Gastroesophageal sphincter (tissue), 4 donors: ENCODE results near the gene CHRNA7. TPM values are rescaled to one million over a fixed set of nuclear protein-coding genes. Genes with fewer than 3 reads are reported as not detected.
"Not testable (repeated sequence)": the region's sequence is repeated elsewhere in the genome, so short reads cannot be mapped to it uniquely, and the experiment has no call there.

Source experiments
- ATAC-seq: fragments of 150-250 bp; one replicate; pipeline ENCODE4 v1.9.1; 2016; ENCODE audit warnings: mild to moderate bottlenecking, moderate library complexity
- H3K27ac ChIP-seq, 4 donors: fragments of 200-600 bp; sonication (generic) in 3 of 4; 1 replicate in 3 of 4; 2 replicates in 1 of 4; pipeline ENCODE4 v1.5.1; 2016 to 2019
- H3K27me3 ChIP-seq: fragments of 200-600 bp; sonication (generic); one replicate; pipeline ENCODE4 v1.5.1; 2019
- H3K36me3 ChIP-seq, 2 donors: fragments of 200-600 bp; sonication (generic); one replicate each; pipeline ENCODE4 v1.5.1; 2019; ENCODE audit warnings: control low read depth in 1 of 2
- H3K4me1 ChIP-seq, 3 donors: fragments of 200-600 bp; sonication (generic); 1 replicate in 2 of 3; 2 replicates in 1 of 3; pipeline ENCODE4 v1.5.1; 2016 to 2019; ENCODE audit warnings: control low read depth in 2 of 3
- H3K4me3 ChIP-seq, 2 donors: fragments of 200-600 bp; sonication (generic); one replicate each; pipeline ENCODE4 v1.5.1; 2019; ENCODE audit warnings: mild to moderate bottlenecking in 1 of 2, moderate library complexity in 1 of 2
- H3K9me3 ChIP-seq, 3 donors: fragments of 200-600 bp; sonication (generic); one replicate each; pipeline ENCODE4 v1.5.1; 2017 to 2019; ENCODE audit warnings: control low read depth in 2 of 3
- EP300 ChIP-seq: sonication (generic); formaldehyde crosslinking; IDR thresholded peaks from one replicate; pipeline ENCODE4 v1.6.1; 2017; ENCODE audit warnings: antibody characterized with exemption, mild to moderate bottlenecking
- POLR2AphosphoS5 ChIP-seq: sonication (generic); formaldehyde crosslinking; IDR thresholded peaks from one replicate; pipeline ENCODE4 v1.6.1; 2017; ENCODE audit warnings: antibody characterized with exemption
- WGBS, 2 donors: methylation state at CpG; one replicate each; pipeline ENCODE4 v1.1.5; 2018; ENCODE audit warnings: low coverage in 1 of 2; 5-methylcytosine and 5-hydroxymethylcytosine counted together
- small RNA-seq, 4 donors: library from RNA; depleted of rRNA; stranded (forward); fragments of <200 nt; gene quantifications; one replicate each; pipeline ENCODE3, GENCODE V24; 2016
- total RNA-seq, 4 donors: library from RNA; depleted of rRNA; stranded (reverse); fragments of >200 nt; gene quantifications; one replicate each; pipeline ENCODE4 v1.1.0, GENCODE V29; 2016

The CHRNA7 gene
- total RNA-seq, 4 donors from 2014 or later, result 0.13 to 2.5 (median 1.0) TPM

DNA sequence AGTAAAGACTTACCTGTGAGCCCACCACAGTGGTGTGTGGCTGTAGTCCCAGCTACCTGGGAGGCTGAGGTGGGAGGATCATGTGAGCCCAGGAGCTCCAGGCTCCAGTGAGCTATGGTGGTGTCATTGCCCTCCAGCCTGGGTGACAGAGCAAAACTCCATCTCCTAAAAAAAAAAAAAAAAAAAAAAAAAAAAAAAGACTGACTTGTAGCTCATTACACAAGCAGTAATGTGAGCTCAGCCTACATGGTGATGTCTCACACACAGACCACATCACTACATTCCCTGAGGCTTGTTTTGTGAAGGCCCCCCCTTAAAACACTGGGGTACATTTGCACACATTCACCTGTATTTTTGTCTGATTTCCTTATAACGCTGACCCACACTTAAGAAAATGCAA is 134.4 kb downstream of the CHRNA7 start:
- H3K9me3 ChIP-seq, H3K27ac ChIP-seq, H3K36me3 ChIP-seq, H3K4me3 ChIP-seq, H3K27me3 ChIP-seq, ATAC-seq, H3K4me1 ChIP-seq: not testable (repeated sequence)
- WGBS, 2 donors, result no CpG with 5 or more reads among the region's 1 CpG

DNA sequence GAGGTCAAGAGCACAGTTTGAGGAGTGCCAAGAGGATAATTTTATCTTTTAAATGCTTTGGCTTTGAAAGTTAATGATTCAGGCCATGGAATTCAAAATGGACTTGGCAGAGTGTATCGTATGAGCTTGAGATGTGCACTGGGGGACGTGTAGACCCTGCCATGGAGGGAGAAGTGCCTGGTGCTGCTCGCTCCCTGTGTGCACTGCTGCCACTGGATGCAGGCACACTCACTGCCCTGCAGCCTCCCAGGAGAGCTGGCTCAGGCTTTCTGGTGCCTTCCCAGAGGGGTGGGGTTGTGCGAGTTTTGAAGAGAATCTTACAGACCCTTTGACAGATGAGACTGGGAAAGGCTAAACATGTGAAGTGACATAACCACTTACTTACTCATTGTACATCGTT is 135.5 kb downstream of the CHRNA7 start:
- H3K36me3 ChIP-seq, H3K4me3 ChIP-seq, H3K27me3 ChIP-seq, H3K9me3 ChIP-seq, H3K27ac ChIP-seq, H3K4me1 ChIP-seq, ATAC-seq: not testable (repeated sequence)
- WGBS, 2 donors, result no CpG with 5 or more reads among the region's 5 CpGs

DNA sequence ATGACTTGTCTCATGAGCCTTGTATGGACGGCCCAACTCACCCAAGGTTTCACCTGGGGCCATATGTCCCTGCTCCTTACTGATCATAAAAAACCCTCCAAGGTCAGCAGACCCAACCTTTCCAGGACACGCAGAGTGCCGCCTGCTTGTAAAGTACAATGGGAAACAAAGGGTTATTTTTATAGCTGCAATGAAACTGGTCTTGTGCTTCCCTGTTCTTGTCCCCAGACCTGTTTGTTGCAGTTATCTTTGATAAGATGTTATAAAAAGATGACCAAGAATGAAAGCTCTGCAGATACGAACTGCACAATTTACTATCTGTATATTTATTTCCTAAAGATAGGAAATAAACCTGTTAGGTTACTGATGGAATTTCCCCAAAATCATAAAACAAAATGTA is 136.0 kb downstream of the CHRNA7 start:
- not testable (repeated sequence) for ATAC-seq, H3K4me3 ChIP-seq, H3K27ac ChIP-seq, H3K4me1 ChIP-seq, H3K27me3 ChIP-seq, H3K36me3 ChIP-seq, H3K9me3 ChIP-seq
- 81 to 93% methylated on average over 2 to 3 of the region's 4 CpGs for WGBS, 2 donors

DNA sequence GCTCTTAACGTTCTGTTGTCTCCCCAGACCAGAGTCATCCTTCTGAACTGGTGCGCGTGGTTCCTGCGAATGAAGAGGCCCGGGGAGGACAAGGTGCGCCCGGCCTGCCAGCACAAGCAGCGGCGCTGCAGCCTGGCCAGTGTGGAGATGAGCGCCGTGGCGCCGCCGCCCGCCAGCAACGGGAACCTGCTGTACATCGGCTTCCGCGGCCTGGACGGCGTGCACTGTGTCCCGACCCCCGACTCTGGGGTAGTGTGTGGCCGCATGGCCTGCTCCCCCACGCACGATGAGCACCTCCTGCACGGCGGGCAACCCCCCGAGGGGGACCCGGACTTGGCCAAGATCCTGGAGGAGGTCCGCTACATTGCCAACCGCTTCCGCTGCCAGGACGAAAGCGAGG is 137.6 kb downstream of the CHRNA7 start:
- ATAC-seq, H3K9me3 ChIP-seq, H3K27ac ChIP-seq, H3K36me3 ChIP-seq, H3K27me3 ChIP-seq, H3K4me1 ChIP-seq, H3K4me3 ChIP-seq: not testable (repeated sequence)
- no CpG with 5 or more reads among the region's 35 CpGs for WGBS, 2 donors

DNA sequence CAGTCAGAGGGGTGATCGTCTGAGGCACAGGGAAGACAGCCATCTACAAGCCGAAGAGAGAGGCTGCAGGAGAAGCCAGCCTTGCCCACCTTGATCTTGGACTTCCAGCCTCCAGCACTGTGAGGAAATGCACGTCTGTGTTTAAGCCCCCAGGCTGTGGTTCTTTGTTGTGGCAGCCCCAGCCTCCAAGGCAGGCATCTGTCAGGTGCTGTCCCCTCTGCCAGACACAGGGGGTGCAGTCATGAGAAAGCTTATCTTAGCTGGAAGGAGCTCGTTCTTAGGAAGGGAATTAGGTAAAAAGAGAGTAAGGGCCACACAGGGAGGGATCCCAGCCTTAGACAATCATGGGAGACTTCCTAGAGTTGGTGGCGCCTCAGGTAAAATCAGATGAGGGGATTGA is 150.3 kb downstream of the CHRNA7 start:
- H3K4me3 ChIP-seq, H3K27ac ChIP-seq, H3K27me3 ChIP-seq, ATAC-seq, H3K9me3 ChIP-seq, H3K36me3 ChIP-seq, H3K4me1 ChIP-seq: not testable (repeated sequence)
- WGBS, 2 donors, result no CpG with 5 or more reads among the region's 5 CpGs

DNA sequence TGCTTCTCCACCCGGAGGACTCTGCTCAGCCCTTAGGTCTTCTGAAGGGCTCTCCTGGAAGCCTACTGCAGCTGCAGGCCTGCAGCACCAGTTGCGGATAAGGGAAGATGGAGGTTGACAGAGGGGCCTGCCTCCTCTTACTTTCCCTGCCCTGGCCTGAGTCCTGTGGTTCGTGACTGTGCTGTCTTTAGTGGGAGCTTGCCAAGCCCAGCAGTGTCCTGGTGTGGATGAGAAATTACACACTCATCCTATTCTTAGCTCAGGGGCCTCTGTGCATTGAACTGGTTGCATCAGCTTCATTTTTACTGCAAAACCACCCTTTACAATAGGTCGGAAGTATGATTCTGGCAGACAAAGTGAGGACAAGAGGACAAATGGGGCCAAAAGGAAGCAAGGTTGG is 163.5 kb downstream of the CHRNA7 start:
- not testable (repeated sequence) for H3K36me3 ChIP-seq, ATAC-seq, H3K27ac ChIP-seq, H3K4me3 ChIP-seq, H3K4me1 ChIP-seq, H3K27me3 ChIP-seq, H3K9me3 ChIP-seq
- WGBS, 2 donors, result no CpG with 5 or more reads among the region's 4 CpGs

DNA sequence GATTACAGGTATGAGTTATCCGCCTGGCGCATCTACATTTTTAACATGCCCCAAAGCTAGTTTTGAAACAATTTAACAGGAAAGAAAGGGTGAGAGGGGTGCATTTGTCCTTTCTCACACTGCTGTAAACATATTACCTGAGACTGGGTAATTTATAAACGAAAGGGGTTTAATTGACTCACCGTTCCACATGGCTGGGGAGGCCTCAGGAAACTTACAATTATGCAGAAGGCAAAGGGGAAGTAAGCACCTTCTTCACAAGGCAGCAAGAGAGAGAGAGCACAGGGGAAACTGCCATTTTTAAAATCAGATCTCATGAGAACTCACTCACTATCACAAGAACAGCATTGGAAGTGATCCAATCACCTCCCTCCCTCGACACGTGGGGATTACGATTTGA is 165.9 kb downstream of the CHRNA7 start:
- H3K4me3 ChIP-seq, H3K9me3 ChIP-seq, H3K36me3 ChIP-seq, H3K27ac ChIP-seq, ATAC-seq, H3K27me3 ChIP-seq, H3K4me1 ChIP-seq: not testable (repeated sequence)
- no CpG with 5 or more reads among the region's 7 CpGs for WGBS, 2 donors

DNA sequence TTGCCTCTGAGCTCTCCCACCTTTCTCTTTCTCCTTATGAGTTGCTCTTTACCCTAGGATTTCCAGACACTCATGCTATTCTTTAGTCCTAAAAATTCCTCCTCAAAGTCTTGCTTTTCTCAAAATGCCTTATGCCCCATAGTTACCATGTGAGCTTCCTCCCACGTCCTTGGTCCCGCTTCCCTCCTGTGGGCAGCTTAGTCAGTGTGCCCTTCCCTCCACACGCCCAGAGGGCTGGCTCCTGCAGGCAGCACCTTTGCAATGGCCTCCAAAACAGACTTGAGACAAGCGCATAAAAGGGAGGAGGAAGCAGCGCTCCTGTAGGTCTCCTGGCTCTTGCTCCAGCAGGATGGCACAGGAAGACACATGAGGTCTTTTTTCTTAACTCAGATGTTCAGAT is 168.6 kb downstream of the CHRNA7 start:
- H3K36me3 ChIP-seq, H3K27ac ChIP-seq, ATAC-seq, H3K4me1 ChIP-seq, H3K27me3 ChIP-seq, H3K9me3 ChIP-seq, H3K4me3 ChIP-seq: not testable (repeated sequence)
- no CpG with 5 or more reads among the region's 5 CpGs for WGBS, 2 donors

DNA sequence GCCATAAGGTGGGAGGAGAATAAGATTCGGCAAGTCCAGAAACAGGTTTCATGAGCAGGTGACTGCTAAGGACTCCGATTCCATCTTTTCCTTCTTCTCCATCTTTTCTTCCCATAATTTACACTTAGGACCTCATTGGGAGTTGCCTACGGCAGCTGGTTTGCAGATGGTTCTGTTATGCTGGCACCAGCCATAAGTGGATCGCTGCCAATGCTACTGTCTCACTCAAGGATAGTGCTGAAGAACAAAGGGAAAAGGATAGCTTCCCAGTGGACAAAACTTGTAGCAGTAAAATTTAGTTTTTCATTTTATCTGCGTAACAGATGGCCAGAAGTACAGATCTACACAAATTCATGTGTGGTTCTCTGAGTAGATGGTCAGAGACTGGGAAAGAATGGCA is 178.8 kb downstream of the CHRNA7 start:
- no CpG with 5 or more reads among the region's 5 CpGs for WGBS, 2 donors
- not testable (repeated sequence) for H3K27ac ChIP-seq, H3K4me3 ChIP-seq, H3K9me3 ChIP-seq, H3K36me3 ChIP-seq, H3K4me1 ChIP-seq, H3K27me3 ChIP-seq, ATAC-seq

DNA sequence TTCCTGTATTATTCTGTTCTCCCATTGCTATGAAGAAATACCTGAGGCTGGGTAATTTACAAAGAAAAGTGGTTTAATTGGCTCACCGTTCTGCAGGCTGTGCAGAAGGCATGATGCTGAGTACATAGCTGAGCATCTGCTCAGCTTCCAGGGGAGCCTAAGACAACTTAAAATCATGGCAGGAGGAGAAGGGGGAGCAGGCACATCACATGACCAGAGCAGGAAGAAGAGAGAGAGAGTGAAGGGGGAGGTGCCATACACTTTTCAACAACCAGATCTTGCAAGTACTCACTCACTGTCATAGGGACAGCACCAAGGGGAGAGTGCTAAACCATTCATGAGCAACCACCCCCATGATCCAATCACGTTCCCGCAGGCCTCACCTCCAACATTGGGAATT is 188.4 kb downstream of the CHRNA7 start:
- H3K4me3 ChIP-seq, result no peak overlapping the region
- H3K27ac ChIP-seq, result no peak overlapping the region
- no peaks in the 10 kb centered on the region for H3K4me1 ChIP-seq
- peaks cover 0 to 16% (median 0%) of the 10 kb centered on the region in 3 donors for H3K9me3 ChIP-seq
- 74 to 100% methylated on average over 1 to 3 of the region's 3 CpGs for WGBS, 2 donors
- no peaks in the 10 kb centered on the region for H3K27me3 ChIP-seq
- TF ChIP-seq EP300 (no peak), POLR2AphosphoS5 (no peak)
- no peak for ATAC-seq
- no peaks in the 10 kb centered on the region for H3K36me3 ChIP-seq

Small RNA genes lying within 50 kb of the gene (small RNA-seq; reads per million reads assigned to genes)
- gene RF00019, result 0 reads per million in 4 donors

Other genes with a start within 250 kb of the CHRNA7 start
- 1 to 10 TPM; 2.0 to 8.0 (median 6.7) TPM for gene OTUD7A, start 159.8 kb upstream of the CHRNA7 start, total RNA-seq